GM18909 (cell line): ENCODE data around the gene ZNF865.

Experiments used
- ATAC-seq: cut with Tn5 transposase; IDR thresholded peaks from one replicate; pipeline ENCODE4 v1.9.1; 2021; ENCODE audit warnings: mild to moderate bottlenecking; ENCODE audit not compliant: unreplicated experiment, poor library complexity

The ZNF865 gene

DNA sequence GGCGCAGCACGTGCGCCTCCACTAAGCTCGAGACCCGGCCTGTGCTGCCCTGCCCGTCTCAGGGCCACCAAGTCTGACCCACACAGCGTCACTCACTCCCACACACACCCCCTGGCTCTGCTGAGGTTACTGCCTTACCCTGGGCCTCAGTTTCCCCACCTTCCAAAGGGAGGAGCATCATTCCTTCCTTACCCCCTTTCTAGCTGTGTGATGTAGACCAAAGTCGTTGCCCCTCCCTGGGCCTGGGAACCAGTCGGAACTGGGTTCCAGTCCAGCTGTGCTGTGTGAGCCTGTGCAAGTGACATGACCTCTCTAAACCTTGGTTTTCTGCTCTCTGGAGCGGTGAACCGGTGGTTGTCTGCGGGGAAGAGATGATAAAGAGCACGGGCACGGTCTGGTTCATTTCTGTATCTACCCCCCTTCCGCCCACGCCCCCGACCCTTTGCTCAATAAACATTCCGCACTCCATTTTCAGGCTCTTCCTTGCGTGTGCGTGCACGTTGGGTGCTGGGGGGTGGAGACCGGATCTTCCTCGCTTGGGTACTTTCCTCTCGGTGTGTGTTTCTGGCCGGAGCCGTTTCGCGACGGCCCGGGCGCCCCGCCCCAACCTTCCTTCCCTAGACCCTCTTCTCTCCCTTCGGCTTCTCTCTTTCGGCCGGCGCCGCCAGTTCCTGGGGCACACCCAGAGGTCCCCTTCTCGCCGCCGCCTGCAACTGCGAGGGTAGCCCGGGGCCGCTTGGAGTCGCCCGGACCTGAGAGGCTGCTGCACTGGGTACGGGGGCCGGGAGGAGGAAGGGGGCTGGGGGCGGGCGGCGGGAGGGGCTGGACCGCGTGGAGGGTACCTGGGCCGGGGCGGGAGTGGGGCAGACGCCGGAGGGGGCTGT lies 37.8 kb downstream of the ZNF865 start, which contains the start of gene ZNF581:
TSS of gene ZNF581 (plus strand) at position 647 of the 884 bp plus-strand sequence. CDS start 923 bp downstream, outside the sequence.
- ATAC-seq = peak; percentile 40

DNA sequence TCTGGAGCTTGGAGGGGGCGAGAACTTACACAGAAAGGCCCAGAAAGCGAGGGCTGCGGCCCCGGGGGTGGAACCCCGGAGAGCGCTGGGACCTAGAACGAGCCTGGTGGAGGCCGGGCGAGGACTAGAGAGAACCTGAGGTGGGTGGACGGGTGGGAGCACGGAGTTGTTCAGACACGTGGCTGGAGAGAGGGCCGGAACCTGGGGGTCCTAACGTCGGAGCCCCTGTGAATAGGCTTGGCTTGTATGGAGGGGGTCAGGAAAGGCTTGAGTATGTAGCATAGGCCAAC lies 38.4 kb downstream of the ZNF865 start:
- no peak for ATAC-seq

DNA sequence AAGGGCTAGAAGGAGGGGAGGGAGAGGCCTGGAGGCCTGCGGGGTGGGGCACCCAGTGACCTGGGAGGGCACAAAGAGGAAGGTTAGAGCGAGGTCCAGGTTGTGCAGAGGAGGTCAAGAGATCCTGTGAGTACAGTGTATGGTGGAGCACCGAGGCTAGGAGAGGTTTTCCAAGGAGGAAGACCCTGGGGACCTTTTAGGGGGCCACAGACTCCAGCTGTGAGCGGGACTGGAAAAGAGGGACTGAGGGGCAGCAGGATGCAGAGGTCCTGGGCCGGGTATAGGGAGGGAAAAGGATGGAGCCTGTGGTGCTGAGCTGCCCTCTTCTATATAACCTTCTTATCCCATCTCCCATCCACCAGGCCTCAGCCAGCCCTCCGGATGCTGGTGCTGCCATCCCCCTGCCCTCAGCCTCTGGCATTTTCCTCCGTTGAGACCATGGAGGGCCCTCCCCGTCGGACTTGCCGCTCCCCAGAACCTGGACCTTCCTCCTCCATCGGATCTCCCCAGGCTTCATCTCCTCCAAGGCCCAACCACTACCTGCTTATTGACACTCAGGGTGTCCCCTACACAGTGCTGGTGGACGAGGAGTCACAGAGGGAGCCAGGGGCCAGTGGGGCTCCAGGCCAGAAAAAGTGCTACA lies 38.9 kb downstream of the ZNF865 start:
- no peak for ATAC-seq

DNA sequence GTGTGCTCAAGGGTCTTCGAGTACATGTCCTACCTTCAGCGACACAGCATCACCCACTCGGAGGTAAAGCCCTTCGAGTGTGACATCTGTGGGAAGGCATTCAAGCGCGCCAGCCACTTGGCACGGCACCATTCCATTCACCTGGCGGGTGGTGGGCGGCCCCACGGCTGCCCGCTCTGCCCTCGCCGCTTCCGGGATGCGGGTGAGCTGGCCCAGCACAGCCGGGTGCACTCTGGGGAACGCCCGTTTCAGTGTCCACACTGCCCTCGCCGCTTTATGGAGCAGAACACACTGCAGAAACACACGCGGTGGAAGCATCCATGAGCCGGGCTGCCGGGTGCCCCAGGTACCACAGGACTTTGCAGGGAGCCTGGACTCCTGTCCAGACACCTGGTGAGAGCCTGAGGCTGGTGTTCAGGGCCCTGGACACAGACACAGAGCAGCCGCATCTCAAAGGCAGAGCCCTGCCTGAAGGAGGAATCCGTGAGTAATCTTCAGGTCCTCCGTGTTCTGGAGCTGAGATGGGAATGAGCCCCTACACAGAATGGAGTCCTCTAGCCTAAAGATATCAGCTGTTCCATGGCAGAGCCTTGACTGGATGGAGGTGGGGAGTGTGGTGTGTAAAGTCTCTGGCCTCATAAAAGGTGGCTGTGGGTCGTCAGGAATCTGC lies 39.5 kb downstream of the ZNF865 start:
- ATAC-seq = no peak

DNA sequence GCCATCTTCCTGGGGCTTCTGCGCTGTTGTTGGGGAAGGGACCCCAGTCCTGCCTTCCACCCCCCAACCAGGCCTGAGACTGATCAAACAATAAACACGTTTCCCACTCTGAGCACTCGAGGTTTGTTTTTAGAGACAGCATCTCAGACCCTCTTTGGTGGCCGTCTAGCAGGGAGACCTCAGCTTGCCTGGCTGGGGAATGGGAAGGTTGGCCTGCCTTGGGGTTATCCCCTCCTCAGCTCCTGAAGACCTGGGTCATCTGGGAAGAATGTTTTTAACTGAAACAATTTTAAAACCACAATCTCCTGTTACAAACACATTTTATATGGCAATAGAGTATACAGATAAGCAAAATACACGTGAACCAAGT lies 40.0 kb downstream of the ZNF865 start:
- ATAC-seq = no peak

DNA sequence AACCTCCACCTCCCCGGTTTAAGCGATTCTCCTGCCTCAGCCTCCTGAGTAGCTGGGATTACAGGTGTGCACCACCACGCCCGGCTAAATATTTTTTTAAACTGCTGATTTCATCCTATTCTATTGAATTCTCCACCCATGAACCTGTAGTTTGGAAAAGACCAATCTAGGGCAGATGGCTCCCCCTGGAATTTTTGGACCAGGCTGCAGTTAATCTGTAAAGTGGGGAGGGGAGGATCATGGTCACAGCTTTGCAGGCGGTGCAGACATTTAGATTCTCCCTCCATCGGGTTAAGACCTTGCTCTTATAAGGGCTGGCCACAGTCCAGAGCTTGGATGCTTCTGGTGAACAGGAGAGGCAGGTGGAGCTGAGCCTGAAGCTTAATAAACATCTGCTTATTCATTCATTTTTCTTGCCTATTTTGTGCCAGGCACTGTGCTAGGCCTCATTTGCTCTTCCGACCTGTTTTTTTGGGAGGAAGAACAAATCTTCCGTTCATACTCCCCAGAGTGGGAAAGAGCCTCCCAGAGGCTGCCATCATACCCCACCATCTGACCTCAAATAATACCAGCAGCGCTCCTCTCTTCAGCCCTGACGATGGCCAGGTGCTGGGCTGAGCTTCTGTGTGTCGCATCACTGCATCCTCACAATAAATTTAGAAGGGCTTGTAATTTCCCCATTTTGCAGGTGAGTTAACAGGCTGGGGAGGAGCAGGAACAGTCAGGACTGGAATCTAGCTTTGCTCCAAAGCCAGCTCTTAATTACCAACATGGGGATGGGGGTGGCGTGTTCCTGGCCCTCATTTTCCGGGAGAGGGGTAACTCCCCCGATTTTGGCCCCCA lies 41.7 kb downstream of the ZNF865 start:
- no peak for ATAC-seq

DNA sequence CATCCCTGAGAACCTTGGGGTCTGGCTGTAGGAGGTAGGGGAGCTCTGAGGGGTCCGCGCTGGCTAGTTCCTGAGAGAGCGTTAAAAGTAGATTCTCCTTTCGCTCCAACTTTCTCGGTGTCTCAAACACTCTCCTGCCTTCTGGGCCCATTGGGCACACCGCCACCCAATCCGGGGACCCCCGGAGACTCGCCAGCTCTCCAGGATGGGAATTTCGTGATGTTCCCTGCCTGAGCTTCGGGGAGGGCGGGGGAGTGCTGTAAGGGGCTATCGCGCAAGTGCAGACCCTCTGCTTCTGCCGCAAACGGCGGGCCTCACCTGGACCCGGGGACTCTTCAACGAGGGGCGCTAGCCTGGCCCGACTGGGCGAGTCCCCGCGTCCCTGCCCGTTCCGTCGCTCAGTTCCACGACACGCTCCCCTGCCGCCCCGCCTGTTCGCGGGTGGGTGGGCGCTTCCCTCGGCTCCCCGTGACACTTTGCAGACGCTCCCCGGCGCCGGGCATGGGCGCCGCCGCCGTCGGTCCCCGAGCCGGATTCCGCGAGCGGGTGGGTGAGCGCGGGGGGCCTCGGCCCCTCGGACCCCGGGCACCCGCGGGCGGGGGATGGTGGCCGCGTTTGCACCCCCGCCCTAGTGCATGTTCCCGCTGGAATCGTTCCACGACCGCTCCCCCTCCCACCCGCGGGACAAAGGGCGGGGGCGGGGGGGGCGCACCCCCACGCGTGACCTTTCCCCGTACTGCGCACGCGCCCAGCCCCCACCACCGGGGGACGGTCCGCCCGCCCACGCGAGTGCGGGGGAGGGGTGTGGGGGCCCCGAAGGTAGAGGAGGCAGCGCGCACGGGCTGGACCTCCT lies 42.5 kb downstream of the ZNF865 start, which contains the start of gene CCDC106:
TSS of gene CCDC106 (plus strand) at position 481 of the 853 bp plus-strand sequence. CDS start 835 bp downstream, outside the sequence.
- ATAC-seq = no peak

DNA sequence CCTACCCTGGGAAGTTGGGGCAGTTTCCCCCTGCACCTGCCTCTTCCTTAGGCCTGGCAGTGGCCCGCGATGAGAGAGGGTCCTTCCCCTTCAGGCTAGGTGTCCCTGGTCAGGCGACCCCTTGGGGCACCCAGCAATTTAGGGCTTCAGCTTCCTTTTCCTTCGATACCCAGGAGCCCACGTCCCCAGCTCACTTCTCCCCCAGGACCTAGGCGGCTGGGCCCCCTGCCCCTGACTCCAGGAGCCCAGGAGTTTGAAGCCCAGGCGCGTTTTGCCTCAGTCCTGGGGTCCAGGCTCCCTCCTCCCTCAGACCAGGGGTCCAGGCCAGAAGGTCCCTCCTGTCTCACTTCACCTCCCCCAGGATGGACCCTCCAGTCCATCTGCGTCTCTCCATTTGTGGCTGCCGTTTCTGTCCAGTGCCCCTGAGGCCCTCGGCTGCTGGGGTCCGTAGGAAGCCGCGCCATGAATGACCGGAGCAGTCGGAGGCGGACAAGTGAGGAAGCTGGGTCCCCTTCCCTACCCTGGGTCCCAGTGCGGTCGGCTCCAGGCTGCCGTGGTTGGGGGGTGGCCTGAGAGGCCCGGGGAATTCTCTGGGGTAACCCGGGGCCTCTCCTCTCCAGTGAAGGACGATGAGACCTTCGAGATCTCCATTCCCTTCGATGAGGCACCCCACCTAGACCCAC lies 43.3 kb downstream of the ZNF865 start:
- ATAC-seq = no peak

DNA sequence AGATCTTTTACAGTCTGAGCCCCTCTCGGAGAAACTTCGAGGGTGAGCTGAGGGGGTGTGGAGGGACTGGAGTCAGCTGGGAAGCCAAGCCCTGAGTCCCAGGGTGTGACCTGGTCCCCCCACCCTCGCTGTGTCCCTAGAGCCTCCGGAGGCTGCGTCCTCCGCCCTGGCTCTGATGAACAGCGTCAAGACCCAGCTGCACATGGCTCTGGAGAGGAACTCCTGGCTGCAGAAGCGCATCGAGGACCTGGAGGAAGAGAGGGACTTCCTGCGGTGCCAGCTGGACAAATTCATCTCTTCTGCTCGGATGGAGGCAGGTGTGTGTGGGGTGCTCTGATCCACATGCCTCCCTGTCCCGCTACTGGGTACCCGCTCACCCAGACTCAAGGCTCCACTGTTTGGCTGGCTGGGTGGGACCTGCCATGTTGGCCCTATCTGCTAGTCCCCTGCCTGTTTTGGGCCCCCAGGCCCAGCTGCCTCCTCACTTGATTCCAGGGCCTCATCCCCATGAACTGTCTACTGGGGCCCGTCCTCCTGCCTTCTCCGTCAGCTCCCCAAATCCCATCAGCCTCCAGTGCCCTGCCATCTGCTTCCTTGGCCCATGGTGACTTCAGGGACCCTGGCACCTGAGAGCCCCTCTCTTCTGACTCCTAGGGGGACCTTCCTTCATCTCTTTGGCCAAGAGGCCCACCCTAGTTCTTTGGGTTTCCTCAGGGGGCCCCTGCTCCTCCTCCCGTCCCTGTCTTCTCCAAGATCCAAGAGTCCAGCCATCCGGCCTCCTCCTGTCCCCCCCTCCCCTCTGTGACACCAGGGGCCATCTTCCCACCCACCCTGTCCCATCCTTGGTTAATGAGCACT lies 44.0 kb downstream of the ZNF865 start:
- ATAC-seq = no peak

DNA sequence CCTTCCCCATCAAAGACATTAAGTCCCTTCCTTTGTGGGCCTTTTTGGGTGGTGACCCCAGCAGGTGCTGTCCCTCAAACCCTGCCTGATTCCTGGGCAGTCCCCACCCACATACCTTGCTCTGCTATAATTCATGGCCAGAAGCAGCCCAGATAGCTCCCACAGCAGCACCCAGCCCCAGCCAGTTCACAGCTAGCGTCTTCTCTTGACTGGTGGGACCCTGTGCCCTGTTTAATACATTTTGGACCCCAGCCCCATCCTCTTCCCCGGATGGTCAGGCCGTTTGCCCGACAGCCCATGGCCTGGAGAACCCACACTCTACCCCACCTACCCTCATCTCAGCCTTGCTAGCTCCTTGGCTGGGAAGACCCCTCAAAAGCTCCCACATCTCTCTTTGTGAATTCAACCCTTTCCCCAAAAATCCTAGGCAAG lies 44.7 kb downstream of the ZNF865 start:
- ATAC-seq = no peak

DNA sequence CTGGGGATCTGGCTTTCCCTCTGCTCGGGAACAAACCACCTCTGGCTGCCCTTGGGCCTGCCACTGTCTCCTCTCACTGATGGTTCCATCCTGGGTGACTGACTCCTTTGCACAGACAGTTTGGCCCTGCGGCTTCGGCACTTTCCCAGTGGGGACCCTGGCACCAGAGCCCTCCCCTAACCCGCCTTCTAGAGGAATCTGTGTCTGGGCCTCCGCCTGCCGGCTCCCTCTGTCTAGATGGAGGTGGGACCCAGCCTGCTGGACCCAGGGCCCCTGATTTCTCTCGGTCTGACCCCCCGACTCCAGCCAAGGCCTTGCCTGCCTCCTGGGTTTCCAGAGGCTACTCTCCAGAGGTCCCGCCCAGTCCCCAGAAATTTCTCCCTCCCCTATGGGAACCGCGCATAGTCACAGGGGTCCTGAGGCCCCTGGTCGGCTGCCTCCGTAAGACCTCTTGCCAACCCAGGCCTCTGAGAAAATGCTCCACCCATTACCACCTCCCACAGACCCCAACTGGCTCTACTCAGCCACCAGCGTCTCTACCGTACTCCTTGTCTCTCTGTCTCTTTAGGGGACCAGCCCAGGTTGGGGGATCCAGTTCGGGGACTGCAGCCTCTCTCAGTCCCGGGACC lies 45.3 kb downstream of the ZNF865 start:
- no peak for ATAC-seq

DNA sequence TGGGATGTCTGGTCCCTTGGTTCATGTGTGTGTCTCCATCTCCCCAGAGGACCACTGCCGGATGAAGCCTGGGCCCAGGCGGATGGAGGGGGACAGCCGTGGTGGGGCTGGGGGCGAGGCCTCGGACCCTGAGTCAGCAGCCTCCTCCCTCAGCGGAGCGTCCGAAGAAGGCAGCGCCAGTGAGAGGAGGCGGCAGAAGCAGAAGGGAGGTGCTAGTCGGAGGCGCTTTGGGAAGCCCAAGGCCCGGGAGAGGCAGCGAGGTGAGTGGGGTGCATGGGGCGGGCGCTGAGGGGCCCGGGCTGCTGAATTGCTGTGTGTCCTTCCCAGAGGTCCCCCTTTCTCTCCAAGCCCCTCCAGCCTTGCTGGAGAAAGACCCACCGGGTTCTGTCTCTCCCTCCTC lies 45.8 kb downstream of the ZNF865 start:
- ATAC-seq = no peak

DNA sequence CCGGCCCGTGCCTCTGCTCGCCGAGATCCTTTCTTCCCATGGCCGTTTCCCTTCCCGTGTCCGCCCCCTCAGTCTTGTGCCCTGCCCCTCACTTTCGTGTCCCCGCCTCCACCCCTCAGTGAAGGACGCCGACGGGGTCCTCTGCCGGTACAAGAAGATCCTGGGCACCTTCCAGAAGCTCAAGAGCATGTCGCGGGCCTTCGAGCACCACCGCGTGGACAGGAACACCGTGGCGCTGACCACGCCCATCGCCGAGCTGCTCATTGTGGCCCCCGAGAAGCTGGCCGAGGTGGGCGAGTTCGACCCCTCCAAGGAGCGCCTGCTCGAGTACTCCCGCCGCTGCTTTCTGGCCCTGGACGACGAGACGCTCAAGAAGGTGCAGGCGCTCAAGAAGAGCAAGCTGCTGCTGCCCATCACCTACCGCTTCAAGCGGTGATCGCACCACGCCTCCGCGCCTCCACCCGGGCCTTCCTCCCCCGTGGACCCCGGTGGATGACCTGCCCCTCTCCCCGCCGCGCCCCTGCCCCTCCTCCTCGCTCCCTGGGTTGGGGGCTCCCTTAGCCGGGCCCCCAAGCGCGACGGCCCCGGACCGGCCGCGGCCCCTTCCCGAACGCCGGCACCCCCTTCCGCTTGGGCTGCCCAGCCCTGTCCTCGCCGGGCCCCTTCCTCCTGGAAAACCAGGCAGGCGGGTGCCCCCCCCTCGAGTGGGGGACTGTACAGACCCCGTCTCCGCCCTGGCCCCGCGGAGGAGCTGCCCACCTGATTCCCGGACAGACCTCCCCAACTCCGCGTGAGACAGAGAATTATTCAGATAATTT lies 47.1 kb downstream of the ZNF865 start:
- no peak for ATAC-seq

DNA sequence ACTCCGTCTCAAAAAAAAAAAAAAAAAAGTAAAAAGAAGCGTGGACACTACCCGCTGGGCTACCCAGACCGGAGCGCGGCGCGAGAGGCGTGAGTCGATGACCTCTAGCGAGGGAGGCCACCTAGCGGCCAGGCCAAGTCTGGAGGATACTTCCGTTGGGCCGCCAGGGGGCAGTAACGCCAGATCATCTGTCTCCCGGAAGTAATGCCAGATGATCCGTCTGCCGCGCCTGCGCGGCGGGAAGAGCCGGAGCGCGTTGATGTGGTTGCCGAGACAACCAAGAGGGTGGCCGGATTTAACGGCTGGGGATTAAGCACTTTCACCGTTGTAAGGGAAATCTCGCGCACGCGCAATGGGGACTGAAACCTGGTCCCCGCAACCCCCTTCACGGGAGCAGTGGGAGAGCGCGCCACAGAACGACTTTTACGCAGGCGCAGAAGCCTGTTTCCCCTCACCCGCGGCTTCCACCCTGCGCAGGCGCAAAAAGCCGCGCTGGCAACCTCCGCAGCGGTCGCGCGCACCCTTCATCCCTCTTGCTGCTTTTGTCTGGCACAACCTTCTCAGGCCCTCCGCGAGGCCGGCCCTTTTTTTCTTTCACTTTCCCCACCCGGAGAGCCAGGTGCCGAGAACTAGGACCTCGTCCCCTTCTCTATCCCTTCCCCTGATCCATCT lies 48.3 kb downstream of the ZNF865 start:
- peak; percentile 48 for ATAC-seq

DNA sequence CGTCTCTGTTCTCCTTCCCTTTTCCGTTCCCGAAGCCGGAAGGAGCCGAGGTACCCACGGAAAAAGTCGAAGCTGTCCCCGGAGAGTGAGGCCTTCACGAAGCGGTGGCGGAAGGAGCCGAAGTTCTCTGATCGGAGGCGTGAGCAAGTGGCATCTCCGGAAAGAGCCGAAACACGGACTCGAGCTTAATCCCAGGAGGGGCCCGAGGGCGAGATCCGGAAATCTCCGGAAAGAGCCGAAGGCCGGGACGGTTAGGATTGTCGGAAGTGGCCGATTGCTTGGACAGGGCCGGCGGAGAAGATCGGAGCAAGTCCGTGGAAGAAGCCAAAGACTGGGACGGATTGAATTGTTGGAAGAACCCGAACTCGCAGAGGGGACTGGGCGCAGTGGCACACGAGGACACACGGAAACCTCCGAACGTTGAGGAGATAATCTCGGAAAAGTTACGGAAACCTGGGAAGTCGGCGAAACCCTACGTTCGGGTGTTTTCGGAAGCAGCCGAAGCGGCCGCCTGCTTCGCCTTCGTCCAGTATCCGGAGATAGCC lies 48.9 kb downstream of the ZNF865 start:
- ATAC-seq = peak; percentile 62
